GM23338 (cell line): Measurements from ENCODE around the gene PRUNE2.

ENCODE experiments used
- CREB1 ChIP-seq: fragments of 250-450 bp; sonication (Bioruptor Pico); IDR thresholded peaks from 2 replicates; pipeline ENCODE4 v1.5.0; 2020; ENCODE audit warnings: low read depth, mild to moderate bottlenecking, moderate library complexity
- CTCF ChIP-seq, 2 experiments: fragments of 200-600 bp in 1 of 2; sonication (generic) in 1 of 2; conservative IDR thresholded peaks; 2 replicates each; pipeline versions ENCODE4 v1.5.1 to v1.6.1; 2016 to 2017; ENCODE audit warnings: antibody characterized with exemption in 2 of 2, low read depth in 2 of 2, mild to moderate bottlenecking in 2 of 2, moderate library complexity in 1 of 2
- EZH2 ChIP-seq: fragments of 200-600 bp; sonication (generic); IDR thresholded peaks from one replicate; pipeline ENCODE4 v1.8.0; 2017; ENCODE audit warnings: antibody characterized with exemption, mild to moderate bottlenecking, low read depth; ENCODE audit not compliant: unreplicated experiment
- EZH2phosphoT487 ChIP-seq: fragments of 200-600 bp; sonication (generic); IDR thresholded peaks from one replicate; pipeline ENCODE4 v1.8.1; 2018; ENCODE audit warnings: antibody characterized with exemption; ENCODE audit not compliant: unreplicated experiment
- JUNB ChIP-seq: IDR thresholded peaks from one replicate; pipeline ENCODE4 v1.6.1; 2016; ENCODE audit warnings: antibody characterized with exemption; ENCODE audit not compliant: unreplicated experiment
- POLR2AphosphoS5 ChIP-seq: IDR thresholded peaks from 2 replicates; pipeline ENCODE4 v1.6.1; 2016; ENCODE audit warnings: antibody characterized with exemption, low read depth
- REST ChIP-seq: IDR thresholded peaks from one replicate; pipeline ENCODE4 v1.6.1; 2018; ENCODE audit warnings: antibody characterized with exemption; ENCODE audit not compliant: unreplicated experiment

- no peak for TF ChIP-seq REST
- no peak for TF ChIP-seq CTCF (conservative IDR thresholded peaks at IDR 0.05; ENCODE audit: low read depth in 2 of 2)
- no peak for TF ChIP-seq EZH2
- no peak for TF ChIP-seq POLR2AphosphoS5
- no peak for TF ChIP-seq CREB1 (CRISPR knock-in tag)
- TF ChIP-seq EZH2phosphoT487: no peak
- TF ChIP-seq JUNB: no peak
These were observed 93.3 kb downstream of the PRUNE2 start for GRCh38 chr9:76812591-76812990.
